ENCODE data around the gene CEP162.
A peak's percentile ranks its signal among the peaks of the same experiment; 100 is the strongest.
"Not testable (repeated sequence)": the region's sequence is repeated elsewhere in the genome, so short reads cannot be mapped to it uniquely, and the experiment has no call there.

Gene CEP162

GRCh38 chr6:84227434-84228197, at the start of gene CEP162:
TSS of gene CEP162 (minus strand) at chr6:84227643. CDS start at chr6:84226393, 1,250 bp downstream.
- DNase-seq, result peak; percentile 55

- DNase-seq, result no peak
These were observed 47.4 kb upstream of the CEP162 start for GRCh38 chr6:84274856-84275255.

- DNase-seq, result no peak
These were observed 45.8 kb upstream of the CEP162 start for GRCh38 chr6:84273048-84273809.

DNA sequence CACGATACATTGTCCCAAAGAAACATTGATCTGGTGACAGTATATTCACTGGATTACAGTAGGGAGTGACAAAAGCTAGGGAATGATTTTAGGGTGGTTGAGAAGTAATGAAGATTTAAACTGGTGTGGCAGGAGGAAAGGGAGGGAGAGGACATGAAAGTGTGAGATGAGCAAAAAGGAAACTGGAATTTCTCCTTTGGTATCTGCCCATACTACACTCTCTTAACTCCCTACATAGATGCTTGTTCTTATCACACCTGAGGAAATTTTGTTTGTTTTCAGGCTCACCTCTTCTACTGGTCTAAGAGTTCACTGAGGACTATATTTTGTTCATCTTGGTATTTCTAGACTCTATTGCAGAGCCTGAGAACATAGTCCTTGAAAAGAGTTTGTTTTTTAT, 44.9 kb upstream of the CEP162 start:
- no peak for DNase-seq

- DNase-seq, result no peak
These were observed 43.7 kb upstream of the CEP162 start for GRCh38 chr6:84271061-84271716.

GRCh38 chr6:84269947-84270733, 42.7 kb upstream of the CEP162 start:
- DNase-seq, result no peak

- no peak for DNase-seq
These were observed 41.3 kb upstream of the CEP162 start for GRCh38 chr6:84268781-84269180.

- DNase-seq, result no peak
These were observed 36.1 kb upstream of the CEP162 start for GRCh38 chr6:84263557-84263956.

- no peak for DNase-seq
These were observed 33.5 kb upstream of the CEP162 start for GRCh38 chr6:84260926-84261325.

GRCh38 chr6:84260196-84260595, 32.8 kb upstream of the CEP162 start:
- DNase-seq, result no peak

- no peak for DNase-seq
These were observed 31.4 kb upstream of the CEP162 start for GRCh38 chr6:84258866-84259265.

DNA sequence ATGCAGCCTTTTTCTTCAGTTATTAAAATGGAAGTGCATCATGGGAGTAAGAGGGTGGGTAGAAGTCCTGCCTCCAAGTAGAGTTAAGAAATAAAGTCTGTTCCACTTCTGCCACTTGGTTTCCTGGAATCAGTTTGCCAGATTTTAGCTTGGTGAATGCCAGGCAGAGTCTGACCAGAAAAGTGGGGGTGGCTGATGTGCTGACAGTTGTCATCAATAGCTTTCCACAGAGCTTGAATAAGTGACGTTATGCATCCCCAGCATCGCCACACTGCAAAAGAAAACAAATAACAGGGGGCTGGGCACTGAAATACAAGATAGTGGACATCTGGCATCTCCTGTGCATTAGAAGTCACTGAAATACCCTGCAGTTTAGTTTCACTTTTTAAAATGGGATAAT, 30.8 kb upstream of the CEP162 start:
- DNase-seq, result no peak

- DNase-seq, result no peak
These were observed 28.2 kb upstream of the CEP162 start for GRCh38 chr6:84255641-84256040.

DNA sequence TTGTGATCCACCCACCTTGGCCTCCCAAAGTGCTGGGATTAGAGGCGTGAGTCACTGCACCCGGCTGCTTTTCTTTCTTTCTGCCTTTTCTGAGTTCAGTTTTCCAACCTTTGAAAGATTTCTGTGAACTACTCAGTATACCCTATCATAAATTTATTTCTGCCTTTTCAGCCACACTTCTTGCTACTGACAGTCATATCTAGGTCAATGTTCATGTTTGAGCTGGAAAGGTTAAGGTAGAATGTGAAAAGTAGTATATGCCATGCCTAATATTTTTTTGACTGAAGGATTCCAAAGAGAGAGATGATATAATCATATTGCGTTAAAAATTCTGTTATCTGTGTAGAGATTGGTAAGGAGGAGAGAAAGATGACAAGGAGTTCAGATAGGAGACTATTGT, 25.9 kb upstream of the CEP162 start:
- no peak for DNase-seq

DNA sequence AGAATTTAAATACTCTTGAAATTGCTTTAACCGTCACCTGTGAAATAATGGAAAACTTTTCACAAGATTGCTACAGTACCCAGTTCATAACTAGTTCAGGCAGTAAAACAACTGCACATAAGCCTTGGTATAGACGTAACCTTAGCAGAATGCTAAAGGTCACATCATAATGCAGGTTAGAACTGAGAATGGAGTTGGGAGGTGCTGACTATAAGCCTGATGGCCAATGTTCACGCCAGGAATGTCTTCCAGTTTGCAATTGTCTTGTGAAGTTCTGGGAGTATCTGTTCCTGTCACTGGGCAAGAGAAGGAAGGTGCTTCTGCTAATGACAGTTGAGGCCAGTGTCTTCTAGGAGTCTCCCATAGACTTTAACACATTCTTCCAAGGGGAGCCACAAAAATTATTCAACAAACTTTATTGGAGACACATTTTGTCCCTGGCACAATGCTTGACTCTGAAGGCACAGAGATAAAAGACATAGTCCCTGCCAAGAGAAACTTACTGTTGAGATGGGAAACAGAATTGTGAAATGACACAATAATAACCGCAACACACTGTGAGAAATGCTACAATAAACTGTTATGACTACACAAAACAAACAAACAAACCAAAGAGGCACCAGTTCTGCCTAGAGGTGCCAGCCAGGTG, 24.6 kb upstream of the CEP162 start:
- no peak for DNase-seq

GRCh38 chr6:84249724-84250123, 22.3 kb upstream of the CEP162 start:
- no peak for DNase-seq

DNA sequence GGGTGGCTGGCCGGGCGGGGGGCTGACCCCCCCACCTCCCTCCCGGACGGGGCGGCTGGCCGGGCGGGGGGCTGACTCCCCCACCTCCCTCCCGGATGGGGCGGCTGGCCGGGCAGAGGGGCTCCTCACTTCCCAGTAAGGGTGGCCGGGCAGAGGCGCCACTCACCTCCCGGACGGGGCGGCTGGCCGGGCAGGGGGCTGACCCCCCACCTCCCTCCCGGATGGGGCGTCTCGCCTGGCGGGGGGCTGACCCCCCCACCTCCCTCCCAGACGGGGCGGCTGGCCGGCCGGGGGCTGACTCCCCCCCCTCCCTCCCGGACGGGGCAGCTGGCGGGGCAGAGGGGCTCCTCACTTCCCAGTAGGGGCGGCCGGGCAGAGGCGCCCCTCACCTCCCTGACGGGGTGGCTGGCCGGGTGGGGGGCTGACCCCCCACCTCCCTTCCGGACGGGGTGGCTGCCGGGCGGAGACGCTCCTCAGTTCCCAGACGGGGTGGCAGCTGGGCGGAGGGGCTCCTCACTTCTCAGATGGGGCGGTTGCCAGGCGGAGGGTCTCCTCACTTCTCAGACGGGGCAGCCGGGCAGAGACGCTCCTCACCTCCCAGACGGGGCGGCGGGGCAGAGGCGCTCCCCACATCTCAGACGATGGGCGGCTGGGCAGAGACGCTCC, 17.1 kb upstream of the CEP162 start:
- DNase-seq, result not testable (repeated sequence)

- no peak for DNase-seq
These were observed 15.8 kb upstream of the CEP162 start for GRCh38 chr6:84243240-84243639.

GRCh38 chr6:84242265-84242664, 14.8 kb upstream of the CEP162 start:
- no peak for DNase-seq

- no peak for DNase-seq
These were observed 728 bp upstream of the CEP162 start for GRCh38 chr6:84228198-84228543.

DNA sequence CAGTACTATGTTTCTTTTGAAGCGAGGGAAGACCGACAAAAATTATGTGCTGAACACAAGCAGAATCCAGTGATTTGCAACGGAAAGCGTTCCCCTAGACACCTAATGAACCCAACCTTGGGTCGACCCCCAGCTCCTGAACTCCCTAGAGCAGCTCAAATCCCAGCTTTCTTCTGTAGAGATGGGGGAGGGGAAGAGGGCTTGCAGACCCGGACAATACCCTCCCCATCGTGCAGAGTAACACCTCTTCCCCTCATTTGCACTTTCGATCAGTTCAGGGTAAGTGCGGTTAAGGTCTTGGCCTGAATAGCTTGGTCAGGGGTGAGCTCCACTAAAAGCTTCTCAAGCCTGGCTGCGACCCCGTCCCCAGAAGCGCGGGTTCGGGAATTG, 404 bp downstream of the CEP162 start:
- DNase-seq, result no peak

DNA sequence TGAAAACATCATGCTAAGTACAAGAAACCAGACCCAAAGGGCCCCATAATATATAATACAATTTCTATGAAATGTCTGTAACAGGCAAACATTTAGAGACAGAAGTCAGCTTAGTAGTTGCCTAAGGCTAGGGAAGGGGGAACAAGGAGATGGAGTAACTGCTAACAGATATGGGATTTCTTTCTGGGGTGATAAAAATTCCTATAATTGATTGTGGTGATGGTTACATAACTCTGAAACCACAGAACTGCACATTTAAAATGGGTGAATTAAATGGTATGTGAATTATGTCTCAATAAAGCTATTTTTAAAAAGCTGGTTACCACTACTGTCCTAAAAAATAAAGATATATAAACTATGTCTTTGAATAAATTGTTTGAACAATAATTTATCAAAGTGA, 3.2 kb downstream of the CEP162 start:
- DNase-seq, result no peak

All from NCI-H510A treated with DMSO at 0.1 percent for 48 hours (cell line).